GM23338 (cell line): Measurements from ENCODE around the gene PXYLP1. TPM values are rescaled to one million over a fixed set of nuclear protein-coding genes. Genes with fewer than 3 reads are reported as not detected.

Source experiments
- ATAC-seq: fragments of 200-7000 bp; cut with Tn5 transposase; 3 replicates; pipeline ENCODE4 v1.9.1; 2020
- DNase-seq: peaks from one replicate; pipeline ENCODE4 v3.0.0-alpha.2; 2015; ENCODE audit warnings: low spot score
- H2AFZ ChIP-seq: fragments of 200-600 bp; sonication (generic); 2 replicates; pipeline ENCODE4 v1.8.0; 2016; ENCODE audit warnings: antibody characterized with exemption, mild to moderate bottlenecking, moderate library complexity
- H3F3A ChIP-seq: fragments of 200-600 bp; sonication (generic); replicated peaks from 2 replicates; pipeline ENCODE4 v1.8.0; 2017; ENCODE audit warnings: antibody characterized with exemption, mixed run types, low read depth
- H3K27ac ChIP-seq: fragments of 200-600 bp; sonication (generic); 2 replicates; pipeline ENCODE4 v1.6.1; 2016; ENCODE audit warnings: low read depth
- H3K27me3 ChIP-seq: fragments of 200-600 bp; sonication (generic); 2 replicates; pipeline ENCODE4 v1.8.0; 2016; ENCODE audit warnings: mild to moderate bottlenecking, mixed run types, moderate library complexity; ENCODE audit not compliant: insufficient read depth
- H3K36me3 ChIP-seq: fragments of 200-600 bp; sonication (generic); 2 replicates; pipeline ENCODE4 v1.8.0; 2016; ENCODE audit warnings: mild to moderate bottlenecking; ENCODE audit not compliant: insufficient read depth
- H3K4me1 ChIP-seq: fragments of 200-600 bp; sonication (generic); 2 replicates; pipeline ENCODE4 v1.8.0; 2016; ENCODE audit warnings: mild to moderate bottlenecking, moderate library complexity; ENCODE audit not compliant: insufficient read depth
- H3K4me2 ChIP-seq: fragments of 200-600 bp; sonication (generic); 2 replicates; pipeline ENCODE4 v1.7.1; 2017; ENCODE audit warnings: mixed run types
- H3K4me3 ChIP-seq: fragments of 200-600 bp; sonication (generic); 2 replicates; pipeline ENCODE4 v1.6.1; 2016; ENCODE audit warnings: mixed run types
- H3K79me2 ChIP-seq: fragments of 200-600 bp; sonication (generic); replicated peaks from 2 replicates; pipeline ENCODE4 v1.8.0; 2017; ENCODE audit warnings: mild to moderate bottlenecking; ENCODE audit not compliant: insufficient read depth
- H3K9me2 ChIP-seq: fragments of 200-600 bp; sonication (generic); 2 replicates; pipeline ENCODE4 v1.8.0; 2017; ENCODE audit not compliant: insufficient read depth
- H4K20me1 ChIP-seq: fragments of 200-600 bp; sonication (generic); replicated peaks from 2 replicates; pipeline ENCODE4 v1.8.0; 2017; ENCODE audit warnings: mild to moderate bottlenecking; ENCODE audit not compliant: insufficient read depth
- H3K27ac Mint-ChIP-seq: 2 replicates; pipeline ENCODE4 v1.8.0; 2020; ENCODE audit warnings: inconsistent platforms, mild to moderate bottlenecking, moderate library complexity, mixed read lengths
- H3K27me3 Mint-ChIP-seq: 3 replicates; pipeline ENCODE4 v1.8.0; 2022; ENCODE audit warnings: low read depth, mild to moderate bottlenecking, moderate library complexity, mixed read lengths, inconsistent platforms; ENCODE audit not compliant: insufficient read depth, poor library complexity
- H3K36me3 Mint-ChIP-seq: 3 replicates; pipeline ENCODE4 v1.8.0; 2021; ENCODE audit warnings: low read depth, mild to moderate bottlenecking, inconsistent platforms, moderate library complexity, mixed read lengths
- H3K4me1 Mint-ChIP-seq: 3 replicates; pipeline ENCODE4 v1.8.0; 2020; ENCODE audit warnings: mild to moderate bottlenecking, inconsistent platforms, mixed read lengths
- H3K4me3 Mint-ChIP-seq: 3 replicates; pipeline ENCODE4 v1.8.0; 2021; ENCODE audit warnings: moderate library complexity, mild to moderate bottlenecking, inconsistent platforms, mixed read lengths
- H3K9me3 Mint-ChIP-seq: 3 replicates; pipeline ENCODE4 v1.8.0; 2020; ENCODE audit warnings: moderate library complexity, mild to moderate bottlenecking, inconsistent platforms, mixed read lengths
- CREB1 ChIP-seq: fragments of 250-450 bp; sonication (Bioruptor Pico); IDR thresholded peaks from 2 replicates; pipeline ENCODE4 v1.5.0; 2020; ENCODE audit warnings: low read depth, mild to moderate bottlenecking, moderate library complexity
- EZH2phosphoT487 ChIP-seq: fragments of 200-600 bp; sonication (generic); IDR thresholded peaks from one replicate; pipeline ENCODE4 v1.8.1; 2018; ENCODE audit warnings: antibody characterized with exemption; ENCODE audit not compliant: unreplicated experiment
- JUNB ChIP-seq: IDR thresholded peaks from one replicate; pipeline ENCODE4 v1.6.1; 2016; ENCODE audit warnings: antibody characterized with exemption; ENCODE audit not compliant: unreplicated experiment
- NANOG ChIP-seq: IDR thresholded peaks from 2 replicates; pipeline ENCODE4 v1.6.1; 2016; ENCODE audit warnings: antibody characterized with exemption, borderline replicate concordance
- POLR2AphosphoS5 ChIP-seq: IDR thresholded peaks from 2 replicates; pipeline ENCODE4 v1.6.1; 2016; ENCODE audit warnings: antibody characterized with exemption, low read depth
- REST ChIP-seq: IDR thresholded peaks from one replicate; pipeline ENCODE4 v1.6.1; 2018; ENCODE audit warnings: antibody characterized with exemption; ENCODE audit not compliant: unreplicated experiment
- STAT1 ChIP-seq: IDR thresholded peaks from one replicate; pipeline ENCODE4 v1.6.1; 2016; ENCODE audit warnings: antibody characterized with exemption; ENCODE audit not compliant: unreplicated experiment
- ZNF114 ChIP-seq: fragments of 250-450 bp; sonication (Bioruptor Pico); IDR thresholded peaks from 2 replicates; pipeline ENCODE4 v1.5.0; 2020; ENCODE audit warnings: mild to moderate bottlenecking, moderate library complexity
- polyA plus RNA-seq: library from polyadenylated mRNA; unstranded; fragments of >200 nt; fragmentation: Nextera tagmentation; extraction: Ambion mirVana; gene quantifications from 2 replicates; pipeline ENCODE4 v1.2.1, GENCODE V29; 2016
- total RNA-seq: library from RNA; depleted of rRNA; stranded (reverse); fragments of >200 nt; shearing (Covaris generic); gene quantifications from 2 replicates; pipeline ENCODE4 v1.2.3, GENCODE V29; 2014
- TF ChIP-seq, protein P1 (sequence below): fragments of 250-450 bp; sonication (Bioruptor Pico); IDR thresholded peaks from 2 replicates; pipeline ENCODE4 v1.5.0; 2020; ENCODE audit warnings: mild to moderate bottlenecking, moderate library complexity
- TF ChIP-seq, protein P2 (sequence below), 2 experiments: fragments of 200-600 bp in 1 of 2; sonication (generic) in 1 of 2; conservative IDR thresholded peaks; 2 replicates each; pipeline versions ENCODE4 v1.5.1 to v1.6.1; 2016 to 2017; ENCODE audit warnings: antibody characterized with exemption in 2 of 2, low read depth in 2 of 2, mild to moderate bottlenecking in 2 of 2, moderate library complexity in 1 of 2
- TF ChIP-seq, protein P3 (sequence below): IDR thresholded peaks from 2 replicates; pipeline ENCODE4 v1.6.1; 2016; ENCODE audit warnings: antibody characterized with exemption

PXYLP1 gene
- total and polyA plus RNA-seq, 2 experiments from 2014 or later: 8.9 to 20.1 TPM

GRCh38 chr3:141332416-141332815, 100.8 kb downstream of the PXYLP1 start (continued):
- TF ChIP-seq, protein P1, sequence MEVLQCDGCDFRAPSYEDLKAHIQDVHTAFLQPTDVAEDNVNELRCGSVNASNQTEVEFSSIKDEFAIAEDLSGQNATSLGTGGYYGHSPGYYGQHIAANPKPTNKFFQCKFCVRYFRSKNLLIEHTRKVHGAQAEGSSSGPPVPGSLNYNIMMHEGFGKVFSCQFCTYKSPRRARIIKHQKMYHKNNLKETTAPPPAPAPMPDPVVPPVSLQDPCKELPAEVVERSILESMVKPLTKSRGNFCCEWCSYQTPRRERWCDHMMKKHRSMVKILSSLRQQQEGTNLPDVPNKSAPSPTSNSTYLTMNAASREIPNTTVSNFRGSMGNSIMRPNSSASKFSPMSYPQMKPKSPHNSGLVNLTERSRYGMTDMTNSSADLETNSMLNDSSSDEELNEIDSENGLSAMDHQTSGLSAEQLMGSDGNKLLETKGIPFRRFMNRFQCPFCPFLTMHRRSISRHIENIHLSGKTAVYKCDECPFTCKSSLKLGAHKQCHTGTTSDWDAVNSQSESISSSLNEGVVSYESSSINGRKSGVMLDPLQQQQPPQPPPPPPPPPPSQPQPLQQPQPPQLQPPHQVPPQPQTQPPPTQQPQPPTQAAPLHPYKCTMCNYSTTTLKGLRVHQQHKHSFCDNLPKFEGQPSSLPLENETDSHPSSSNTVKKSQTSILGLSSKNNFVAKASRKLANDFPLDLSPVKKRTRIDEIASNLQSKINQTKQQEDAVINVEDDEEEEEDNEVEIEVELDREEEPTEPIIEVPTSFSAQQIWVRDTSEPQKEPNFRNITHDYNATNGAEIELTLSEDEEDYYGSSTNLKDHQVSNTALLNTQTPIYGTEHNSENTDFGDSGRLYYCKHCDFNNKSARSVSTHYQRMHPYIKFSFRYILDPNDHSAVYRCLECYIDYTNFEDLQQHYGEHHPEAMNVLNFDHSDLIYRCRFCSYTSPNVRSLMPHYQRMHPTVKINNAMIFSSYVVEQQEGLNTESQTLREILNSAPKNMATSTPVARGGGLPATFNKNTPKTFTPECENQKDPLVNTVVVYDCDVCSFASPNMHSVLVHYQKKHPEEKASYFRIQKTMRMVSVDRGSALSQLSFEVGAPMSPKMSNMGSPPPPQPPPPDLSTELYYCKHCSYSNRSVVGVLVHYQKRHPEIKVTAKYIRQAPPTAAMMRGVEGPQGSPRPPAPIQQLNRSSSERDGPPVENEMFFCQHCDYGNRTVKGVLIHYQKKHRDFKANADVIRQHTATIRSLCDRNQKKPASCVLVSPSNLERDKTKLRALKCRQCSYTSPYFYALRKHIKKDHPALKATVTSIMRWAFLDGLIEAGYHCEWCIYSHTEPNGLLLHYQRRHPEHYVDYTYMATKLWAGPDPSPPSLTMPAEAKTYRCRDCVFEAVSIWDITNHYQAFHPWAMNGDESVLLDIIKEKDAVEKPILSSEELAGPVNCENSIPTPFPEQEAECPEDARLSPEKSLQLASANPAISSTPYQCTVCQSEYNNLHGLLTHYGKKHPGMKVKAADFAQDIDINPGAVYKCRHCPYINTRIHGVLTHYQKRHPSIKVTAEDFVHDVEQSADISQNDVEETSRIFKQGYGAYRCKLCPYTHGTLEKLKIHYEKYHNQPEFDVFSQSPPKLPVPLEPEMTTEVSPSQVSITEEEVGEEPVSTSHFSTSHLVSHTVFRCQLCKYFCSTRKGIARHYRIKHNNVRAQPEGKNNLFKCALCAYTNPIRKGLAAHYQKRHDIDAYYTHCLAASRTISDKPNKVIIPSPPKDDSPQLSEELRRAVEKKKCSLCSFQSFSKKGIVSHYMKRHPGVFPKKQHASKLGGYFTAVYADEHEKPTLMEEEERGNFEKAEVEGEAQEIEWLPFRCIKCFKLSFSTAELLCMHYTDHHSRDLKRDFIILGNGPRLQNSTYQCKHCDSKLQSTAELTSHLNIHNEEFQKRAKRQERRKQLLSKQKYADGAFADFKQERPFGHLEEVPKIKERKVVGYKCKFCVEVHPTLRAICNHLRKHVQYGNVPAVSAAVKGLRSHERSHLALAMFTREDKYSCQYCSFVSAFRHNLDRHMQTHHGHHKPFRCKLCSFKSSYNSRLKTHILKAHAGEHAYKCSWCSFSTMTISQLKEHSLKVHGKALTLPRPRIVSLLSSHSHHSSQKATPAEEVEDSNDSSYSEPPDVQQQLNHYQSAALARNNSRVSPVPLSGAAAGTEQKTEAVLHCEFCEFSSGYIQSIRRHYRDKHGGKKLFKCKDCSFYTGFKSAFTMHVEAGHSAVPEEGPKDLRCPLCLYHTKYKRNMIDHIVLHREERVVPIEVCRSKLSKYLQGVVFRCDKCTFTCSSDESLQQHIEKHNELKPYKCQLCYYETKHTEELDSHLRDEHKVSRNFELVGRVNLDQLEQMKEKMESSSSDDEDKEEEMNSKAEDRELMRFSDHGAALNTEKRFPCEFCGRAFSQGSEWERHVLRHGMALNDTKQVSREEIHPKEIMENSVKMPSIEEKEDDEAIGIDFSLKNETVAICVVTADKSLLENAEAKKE (CRISPR knock-in tag): no peak

- Histone ChIP-seq H3K9me2 (peaks cover 6% of the 10 kb centered on the region; the same call in 1 of the 2 replicates), H3K27ac (no peak overlapping the region), H3K36me3 (no peaks in the 10 kb centered on the region), H3K4me2 (peak overlapping the region; percentile 57), H2AFZ (peak overlapping the region; percentile 94), H3K4me3 (no peak overlapping the region), H3F3A (no peaks in the 10 kb centered on the region), H3K4me1 (peaks cover 8% of the 10 kb centered on the region), H3K79me2 (no peaks in the 10 kb centered on the region), H4K20me1 (no peaks in the 10 kb centered on the region), H3K27me3 (no peaks in the 10 kb centered on the region)
- Mint-ChIP-seq H3K27ac (no peak overlapping the region), H3K36me3 (no peaks in the 10 kb centered on the region), H3K4me1 (peaks cover 17% of the 10 kb centered on the region), H3K9me3 (no peaks in the 10 kb centered on the region; the same call in 2 of the 3 replicates), H3K4me3 (no peak overlapping the region), H3K27me3 (peaks cover 5% of the 10 kb centered on the region)
- ATAC-seq: no peak
- DNase-seq: no peak
- no peak for TF ChIP-seq STAT1
- TF ChIP-seq JUNB: no peak
- TF ChIP-seq, protein P2, sequence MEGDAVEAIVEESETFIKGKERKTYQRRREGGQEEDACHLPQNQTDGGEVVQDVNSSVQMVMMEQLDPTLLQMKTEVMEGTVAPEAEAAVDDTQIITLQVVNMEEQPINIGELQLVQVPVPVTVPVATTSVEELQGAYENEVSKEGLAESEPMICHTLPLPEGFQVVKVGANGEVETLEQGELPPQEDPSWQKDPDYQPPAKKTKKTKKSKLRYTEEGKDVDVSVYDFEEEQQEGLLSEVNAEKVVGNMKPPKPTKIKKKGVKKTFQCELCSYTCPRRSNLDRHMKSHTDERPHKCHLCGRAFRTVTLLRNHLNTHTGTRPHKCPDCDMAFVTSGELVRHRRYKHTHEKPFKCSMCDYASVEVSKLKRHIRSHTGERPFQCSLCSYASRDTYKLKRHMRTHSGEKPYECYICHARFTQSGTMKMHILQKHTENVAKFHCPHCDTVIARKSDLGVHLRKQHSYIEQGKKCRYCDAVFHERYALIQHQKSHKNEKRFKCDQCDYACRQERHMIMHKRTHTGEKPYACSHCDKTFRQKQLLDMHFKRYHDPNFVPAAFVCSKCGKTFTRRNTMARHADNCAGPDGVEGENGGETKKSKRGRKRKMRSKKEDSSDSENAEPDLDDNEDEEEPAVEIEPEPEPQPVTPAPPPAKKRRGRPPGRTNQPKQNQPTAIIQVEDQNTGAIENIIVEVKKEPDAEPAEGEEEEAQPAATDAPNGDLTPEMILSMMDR (conservative IDR thresholded peaks at IDR 0.05; ENCODE audit: low read depth in 2 of 2): no peak
- TF ChIP-seq EZH2phosphoT487: no peak
- TF ChIP-seq REST: no peak
- no peak for TF ChIP-seq ZNF114 (CRISPR knock-in tag)
- TF ChIP-seq, protein P3, sequence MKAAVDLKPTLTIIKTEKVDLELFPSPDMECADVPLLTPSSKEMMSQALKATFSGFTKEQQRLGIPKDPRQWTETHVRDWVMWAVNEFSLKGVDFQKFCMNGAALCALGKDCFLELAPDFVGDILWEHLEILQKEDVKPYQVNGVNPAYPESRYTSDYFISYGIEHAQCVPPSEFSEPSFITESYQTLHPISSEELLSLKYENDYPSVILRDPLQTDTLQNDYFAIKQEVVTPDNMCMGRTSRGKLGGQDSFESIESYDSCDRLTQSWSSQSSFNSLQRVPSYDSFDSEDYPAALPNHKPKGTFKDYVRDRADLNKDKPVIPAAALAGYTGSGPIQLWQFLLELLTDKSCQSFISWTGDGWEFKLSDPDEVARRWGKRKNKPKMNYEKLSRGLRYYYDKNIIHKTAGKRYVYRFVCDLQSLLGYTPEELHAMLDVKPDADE: no peak
- TF ChIP-seq POLR2AphosphoS5: no peak
- TF ChIP-seq CREB1 (CRISPR knock-in tag): no peak
- TF ChIP-seq NANOG: no peak
Observed at GRCh38 chr3:141333836-141334626, 102.4 kb downstream of the PXYLP1 start.
